GM18909 (cell line): ENCODE data around the gene MFSD2A.
A peak's percentile ranks its signal among the peaks of the same experiment; 100 is the strongest.
"Not testable (repeated sequence)": the region's sequence is repeated elsewhere in the genome, so short reads cannot be mapped to it uniquely, and the experiment has no call there.

ENCODE experiments used
- ATAC-seq: cut with Tn5 transposase; IDR thresholded peaks from one replicate; pipeline ENCODE4 v1.9.1; 2021; ENCODE audit warnings: mild to moderate bottlenecking; ENCODE audit not compliant: unreplicated experiment, poor library complexity

MFSD2A gene

DNA sequence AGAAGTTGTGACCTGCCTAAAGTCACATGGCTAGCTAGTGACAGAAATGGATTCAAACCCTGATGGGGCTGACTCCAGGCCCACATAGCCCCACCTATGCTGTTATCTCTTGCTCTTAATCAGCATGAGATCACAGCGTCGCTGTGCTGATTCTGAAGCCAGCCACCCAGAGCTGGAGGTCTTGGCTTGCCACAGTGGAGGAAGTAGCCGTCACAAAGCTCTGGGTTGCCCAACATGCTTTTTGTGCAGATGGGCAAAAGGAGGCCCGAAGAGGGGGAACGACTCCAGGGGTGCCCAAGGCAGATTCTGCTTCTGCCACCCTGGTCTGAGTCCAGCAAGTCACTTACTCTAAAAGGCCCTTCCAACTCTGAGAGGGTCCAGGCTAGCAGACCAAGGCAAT lies 14.7 kb upstream of the MFSD2A start:
- ATAC-seq, result no peak

DNA sequence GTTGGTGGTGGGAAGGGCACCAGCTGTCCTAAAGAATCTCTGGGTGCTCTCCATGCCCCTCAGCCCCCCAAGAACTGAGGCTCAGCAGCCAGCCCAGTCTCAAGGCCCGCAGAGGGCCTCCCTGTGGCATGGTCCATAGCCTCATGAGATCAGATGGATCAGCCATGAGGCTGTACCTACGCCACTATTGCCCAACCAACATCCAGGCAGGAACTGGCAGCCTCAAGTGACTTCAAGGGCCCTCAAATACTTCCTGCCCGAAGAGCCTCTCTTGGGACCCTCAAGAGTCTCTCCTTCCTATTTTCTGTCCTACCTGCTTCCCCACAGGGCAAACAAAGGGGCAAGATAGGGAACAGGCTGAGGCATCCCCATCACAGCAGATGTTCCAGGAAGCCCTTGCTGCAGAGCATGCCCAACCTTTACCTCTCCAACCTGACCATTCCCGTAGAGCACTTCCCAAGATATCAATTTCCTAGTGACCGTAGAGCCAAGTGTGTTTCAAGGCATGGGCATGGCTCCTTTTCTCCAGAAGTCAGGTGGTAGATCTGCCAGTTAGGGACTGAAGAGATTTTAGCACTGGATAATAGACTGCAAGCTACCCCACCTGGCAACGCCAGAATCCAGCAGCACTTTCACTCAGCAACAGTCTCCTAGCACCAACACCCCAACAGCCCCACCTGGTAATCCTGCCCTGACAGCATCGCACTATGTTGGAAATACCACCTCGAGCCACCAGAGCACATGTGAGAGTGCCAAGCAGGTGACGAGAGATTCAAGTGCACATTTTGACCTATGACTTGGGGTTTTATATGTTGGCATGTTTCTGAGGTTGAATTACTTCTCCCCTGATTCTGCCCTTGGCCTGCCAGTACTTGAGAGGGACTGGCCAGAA lies 13.7 kb upstream of the MFSD2A start:
- no peak for ATAC-seq

DNA sequence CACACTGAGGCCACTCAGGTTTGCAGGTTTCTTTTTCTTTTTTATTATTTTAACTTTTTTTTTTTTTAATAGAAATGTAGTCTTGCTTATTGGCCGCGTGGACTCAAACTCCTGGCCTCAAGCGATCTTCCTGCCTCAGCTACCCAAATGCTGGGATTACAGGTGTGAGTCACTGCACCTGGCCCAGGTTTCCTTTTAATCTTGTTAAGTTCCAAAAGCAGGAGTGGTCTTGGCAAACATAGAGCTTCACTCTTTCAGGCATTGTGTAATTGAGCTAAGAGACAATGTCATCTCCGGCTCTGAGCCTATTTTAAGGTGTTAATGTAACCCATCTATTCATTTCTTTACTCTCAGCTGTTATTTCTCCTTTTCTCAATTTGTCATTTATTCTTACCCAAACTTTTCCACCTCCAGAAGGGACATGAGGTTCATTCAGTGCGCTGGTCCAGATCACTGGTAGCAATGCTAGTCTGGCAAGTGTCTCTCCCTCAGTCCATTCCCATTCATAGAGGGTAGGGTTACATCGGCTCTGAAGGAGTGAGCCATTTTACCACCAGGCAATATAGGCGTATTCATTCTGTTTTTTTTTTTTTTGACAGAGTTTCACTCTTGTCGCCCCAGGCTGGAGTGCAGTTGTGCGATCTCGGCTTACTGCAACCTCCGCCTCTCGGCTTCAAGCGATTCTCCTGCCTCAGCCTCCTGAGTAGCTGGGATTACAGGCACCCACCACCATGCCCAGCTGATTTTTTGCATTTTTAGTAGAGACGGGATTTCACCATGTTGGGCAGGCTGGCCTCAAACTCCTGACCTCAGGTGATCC lies 11.3 kb upstream of the MFSD2A start:
- ATAC-seq, result no peak

DNA sequence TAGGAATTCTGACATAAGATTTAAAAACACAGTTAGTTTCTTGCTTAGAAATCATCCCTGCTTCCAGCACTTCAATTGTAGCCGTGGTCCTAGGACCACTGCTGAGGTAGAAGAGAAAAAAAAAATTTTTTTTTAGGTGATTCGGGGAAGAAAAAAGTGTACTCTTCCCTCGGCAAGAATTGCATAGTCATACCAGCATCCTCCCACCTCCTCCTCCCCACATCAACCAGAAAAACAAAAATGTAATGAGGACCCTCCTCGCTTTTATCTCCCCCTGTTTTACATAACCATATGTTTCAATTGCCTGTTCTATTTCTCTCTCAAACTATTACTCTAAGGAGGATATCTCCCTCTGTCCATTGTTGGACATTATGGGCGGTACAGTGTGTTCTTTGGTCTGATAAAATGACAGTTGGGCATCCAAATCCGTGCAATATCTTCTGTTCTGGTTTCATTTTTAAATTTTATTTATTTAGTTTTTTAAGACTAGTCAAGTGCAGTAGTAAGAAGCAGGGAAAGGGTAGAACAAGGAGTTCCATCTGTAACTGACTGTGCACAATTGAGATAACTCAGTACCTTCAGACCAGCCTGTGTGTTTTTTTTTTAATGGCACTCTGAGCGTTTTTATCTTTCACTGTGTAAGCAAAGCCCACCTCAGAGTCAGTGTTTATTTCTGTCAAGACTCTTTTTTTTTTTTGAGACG lies 10.4 kb upstream of the MFSD2A start:
- ATAC-seq, result no peak

DNA sequence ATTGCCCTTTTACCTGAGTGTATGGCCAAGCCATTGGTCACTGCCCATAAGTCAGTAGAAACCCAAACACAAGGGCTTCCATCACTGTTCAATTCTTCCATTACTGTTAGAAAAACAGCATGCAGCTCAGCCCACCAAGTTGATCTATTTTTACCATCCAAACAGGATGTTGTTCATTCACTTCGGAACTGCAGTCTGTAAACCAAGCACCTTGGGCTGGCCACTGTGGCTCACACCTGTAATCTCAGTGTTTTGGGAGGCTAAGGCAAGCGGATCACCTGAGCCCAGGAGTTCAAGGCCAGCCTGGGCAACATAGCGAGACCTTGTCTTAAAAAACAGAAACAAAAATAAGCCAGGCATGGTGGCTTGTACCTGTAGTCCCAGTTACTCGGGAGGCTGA lies 8.7 kb upstream of the MFSD2A start:
- no peak for ATAC-seq

DNA sequence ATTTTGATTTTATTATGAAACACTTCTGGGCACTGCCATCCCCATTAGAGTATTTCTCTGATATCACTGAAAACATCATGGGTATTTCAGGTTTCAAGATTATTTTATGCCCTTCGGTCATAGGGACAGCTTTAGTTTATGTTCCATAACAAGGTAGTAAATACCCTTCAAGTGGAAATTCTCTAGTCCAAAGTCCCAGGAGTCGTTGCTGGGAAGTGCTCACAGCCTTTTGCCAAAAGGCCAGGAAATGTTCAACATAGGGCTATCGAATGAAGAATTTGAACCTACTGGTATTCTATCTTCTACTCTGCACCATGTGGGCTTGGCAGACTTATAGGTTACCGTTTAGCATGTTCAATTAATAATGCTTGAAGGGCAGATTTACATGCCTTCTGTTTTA lies 7.7 kb upstream of the MFSD2A start:
- ATAC-seq, result no peak

DNA sequence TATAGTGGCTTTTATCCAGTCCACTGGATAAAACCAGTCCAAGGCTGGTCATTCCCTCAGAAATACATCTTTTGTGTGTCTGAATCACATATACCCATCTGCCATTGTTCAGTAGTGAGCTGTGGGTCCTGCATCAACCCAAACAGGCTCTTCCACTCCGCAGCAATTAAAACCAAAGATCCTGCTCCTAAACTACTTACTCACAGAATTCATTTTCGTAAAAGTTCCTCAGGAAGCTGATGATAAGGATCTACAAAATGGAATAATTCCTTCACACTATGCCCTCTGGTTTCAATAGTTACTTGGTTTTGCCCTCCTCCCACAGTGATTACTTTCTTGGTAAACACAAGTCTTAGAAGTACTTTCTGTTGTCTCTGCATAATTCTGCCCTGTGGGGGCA lies 5.1 kb upstream of the MFSD2A start:
- no peak for ATAC-seq

DNA sequence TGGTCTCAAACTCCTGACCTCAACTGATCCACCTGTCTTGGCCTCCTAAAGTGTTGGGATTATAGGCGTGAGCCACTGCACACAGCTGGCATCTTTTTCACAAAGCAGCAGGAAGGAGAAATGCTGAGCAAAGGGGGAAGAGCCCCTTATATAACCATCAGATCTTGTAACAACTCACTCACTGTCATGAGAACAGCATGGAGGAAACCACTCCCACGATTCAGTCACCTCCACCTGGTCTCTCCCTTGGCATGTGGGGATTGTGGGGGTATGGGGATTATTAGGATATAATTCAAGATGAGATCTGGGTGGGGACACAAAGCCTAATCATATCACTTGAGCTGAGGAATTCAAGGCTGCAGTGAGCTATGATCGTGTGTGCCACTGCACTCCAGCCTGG lies 3.0 kb upstream of the MFSD2A start:
- ATAC-seq, result no peak

DNA sequence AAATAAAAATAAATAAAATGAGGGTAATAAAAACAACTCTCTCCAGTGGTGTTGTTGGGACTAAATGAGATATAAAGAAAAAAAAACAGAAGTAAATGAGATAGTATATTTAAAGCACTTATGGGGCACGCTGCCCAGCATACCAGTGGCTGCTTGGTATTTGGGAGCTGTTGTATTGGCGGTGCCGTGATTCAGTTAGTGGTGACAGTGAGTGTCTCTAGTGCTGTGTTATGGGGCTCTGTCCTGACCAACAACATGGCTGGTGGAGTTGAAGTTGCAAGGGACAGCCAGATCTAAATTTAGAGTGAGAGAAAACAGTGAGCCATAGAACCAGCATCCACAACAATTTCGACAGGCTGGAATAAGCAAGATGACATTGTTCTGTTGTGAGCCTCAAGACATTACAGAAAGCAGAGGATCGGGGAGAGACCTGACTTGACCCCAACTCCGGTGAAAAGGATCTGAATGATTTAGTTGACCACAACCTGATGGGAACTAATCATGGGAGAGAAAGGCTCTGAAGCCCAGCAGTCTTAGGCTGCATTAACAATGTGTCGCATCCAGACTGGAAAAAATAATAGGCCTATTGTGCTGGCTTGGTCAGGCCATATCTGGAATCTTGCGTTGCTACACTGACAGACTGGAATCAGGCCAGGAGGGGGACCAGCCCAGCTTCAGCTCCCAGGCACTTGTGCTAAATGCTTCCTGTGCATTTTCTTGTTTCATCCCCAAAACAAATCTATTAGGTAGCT lies 2.4 kb upstream of the MFSD2A start:
- no peak for ATAC-seq

DNA sequence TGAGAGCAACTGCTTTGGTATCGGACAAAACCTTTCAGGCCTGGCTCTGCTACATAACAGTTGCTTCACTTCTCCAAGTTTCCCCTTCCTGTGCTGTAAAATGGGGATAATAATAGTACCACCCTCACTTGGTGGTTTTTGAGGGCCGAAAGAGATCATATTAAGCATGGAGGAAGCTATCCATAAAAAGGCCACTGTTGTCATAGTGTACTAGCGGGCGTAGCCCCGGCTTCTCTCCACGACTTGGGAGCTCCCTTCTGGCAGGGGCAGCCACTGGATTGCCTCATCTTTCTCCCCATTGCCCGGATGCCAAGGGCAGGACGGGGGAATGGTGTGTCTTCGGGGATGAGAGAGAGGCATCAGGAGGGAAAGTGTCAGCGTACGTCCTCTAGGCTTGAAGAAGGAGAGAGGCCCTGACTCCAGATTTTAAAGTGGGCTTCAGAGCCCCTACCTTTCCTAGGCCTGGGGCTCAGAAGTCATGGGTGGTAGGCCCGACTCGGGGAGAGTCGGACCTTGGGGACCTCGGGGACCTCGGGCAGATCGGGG lies 548 bp upstream of the MFSD2A start:
- ATAC-seq, result no peak

DNA sequence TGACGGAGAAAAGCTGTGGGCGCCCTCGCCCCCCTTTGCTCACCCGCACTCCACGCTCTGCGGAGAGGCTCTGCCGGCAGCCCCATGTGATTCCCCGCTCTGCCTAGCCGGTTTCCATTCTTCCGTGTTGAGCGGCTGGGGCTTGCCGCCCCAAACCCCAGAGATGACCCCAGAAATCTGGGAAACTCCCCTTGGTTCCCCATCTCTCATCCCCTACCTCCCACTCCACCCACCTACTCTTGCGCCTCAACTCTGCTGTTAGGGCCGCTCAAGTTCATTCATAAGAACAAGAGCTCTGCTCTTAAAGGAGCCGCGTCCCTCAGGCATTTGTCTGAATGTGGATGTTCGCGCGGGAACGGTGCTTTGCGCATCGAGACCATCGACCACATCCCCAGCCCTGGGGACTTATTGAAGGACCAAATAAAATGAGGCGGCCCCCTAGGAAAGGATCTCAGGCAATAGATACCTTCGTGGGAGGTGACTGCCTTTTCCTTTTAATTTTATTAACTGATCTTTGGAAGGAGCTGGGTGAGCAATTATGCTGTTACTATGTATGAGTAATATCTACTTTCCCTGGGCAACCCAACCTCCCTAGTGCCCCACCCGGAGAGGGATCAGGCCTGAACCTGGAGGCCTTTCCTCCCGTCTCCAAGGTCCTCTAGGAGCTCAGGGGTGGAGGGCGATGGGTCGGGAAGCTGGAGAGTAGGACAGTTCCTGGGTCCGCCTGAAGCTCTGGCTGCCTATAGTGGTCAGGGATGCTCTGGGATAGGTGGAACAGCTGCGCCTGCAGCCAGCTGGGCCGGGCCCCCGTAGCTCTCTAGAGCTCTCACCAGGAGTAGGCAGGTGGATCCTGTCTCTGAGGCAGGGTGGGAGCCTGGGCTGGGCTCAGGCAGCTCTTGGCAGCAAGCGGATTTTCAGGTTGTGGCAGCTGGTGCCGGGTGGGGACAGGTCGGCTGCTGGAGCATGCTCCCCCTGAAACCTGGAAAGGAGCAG lies 898 bp downstream of the MFSD2A start:
- ATAC-seq, result peak; percentile 30

DNA sequence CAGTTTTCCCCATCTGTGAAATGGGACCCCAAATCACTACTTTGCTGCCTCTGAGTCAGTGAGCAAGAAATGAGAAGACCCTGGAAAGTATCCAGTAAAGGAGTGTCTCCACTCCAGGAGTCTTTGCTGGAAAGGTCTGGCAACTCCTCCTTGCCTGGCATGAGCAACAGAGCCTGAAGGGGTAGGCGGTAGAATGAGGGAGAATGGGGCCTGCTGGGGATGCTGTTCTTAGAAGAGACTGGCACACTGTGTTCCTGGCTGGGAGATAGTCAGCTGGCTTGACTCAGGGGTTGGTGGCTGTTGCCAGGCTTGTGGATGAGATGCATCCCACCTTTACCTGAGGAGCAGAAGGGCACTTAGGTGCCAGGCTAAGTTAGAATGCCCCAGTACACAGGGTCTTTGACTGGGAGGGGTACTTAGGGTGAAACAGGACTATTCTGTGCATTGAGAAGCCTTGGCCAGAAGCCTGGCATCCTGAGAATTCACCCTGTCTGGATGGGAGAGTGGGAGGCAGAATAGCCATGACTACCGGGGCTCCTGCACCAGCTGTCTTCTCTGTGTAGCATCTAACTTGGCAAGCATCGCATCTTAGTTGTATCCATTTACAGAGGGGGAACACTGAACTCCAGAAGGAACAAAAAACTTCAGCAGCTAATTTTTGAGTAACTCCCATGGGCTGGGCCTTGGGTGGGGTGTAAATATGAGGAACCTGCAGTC lies 2.5 kb downstream of the MFSD2A start:
- no peak for ATAC-seq

DNA sequence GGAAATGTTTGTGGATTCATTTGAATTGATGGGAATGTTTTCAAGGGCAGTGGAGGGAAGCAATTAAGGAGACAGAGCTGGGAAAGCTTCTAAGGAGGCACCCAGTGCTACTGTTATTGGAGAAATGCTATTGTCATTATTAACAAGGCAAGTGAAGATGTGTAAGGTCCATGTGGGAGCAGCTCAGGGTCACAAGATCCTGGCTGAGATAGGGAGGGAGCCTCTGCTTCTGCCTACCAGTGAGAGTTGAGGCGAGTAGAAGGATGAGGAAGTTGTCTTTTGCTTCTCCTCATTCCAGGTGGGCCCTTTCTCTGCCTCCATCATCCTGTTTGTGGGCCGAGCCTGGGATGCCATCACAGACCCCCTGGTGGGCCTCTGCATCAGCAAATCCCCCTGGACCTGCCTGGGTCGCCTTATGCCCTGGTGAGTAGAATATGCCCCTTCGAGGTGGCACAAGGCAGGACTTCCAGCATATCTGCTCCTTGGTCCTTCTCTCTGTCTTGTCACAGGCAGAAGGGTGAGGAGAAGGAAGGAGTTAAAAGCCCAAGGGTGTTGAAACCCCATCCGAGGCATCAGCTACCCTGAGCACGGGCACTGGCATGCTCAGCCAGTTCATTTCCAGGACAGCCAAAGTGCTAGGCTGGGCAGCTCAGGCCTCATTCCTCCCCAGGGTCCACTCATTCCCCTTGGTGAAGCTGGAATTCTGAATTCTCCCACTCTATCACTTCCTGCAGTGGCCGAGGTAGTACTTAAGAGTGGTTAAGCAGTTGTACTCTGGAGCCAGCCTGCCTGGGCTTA lies 3.7 kb downstream of the MFSD2A start:
- ATAC-seq, result no peak

DNA sequence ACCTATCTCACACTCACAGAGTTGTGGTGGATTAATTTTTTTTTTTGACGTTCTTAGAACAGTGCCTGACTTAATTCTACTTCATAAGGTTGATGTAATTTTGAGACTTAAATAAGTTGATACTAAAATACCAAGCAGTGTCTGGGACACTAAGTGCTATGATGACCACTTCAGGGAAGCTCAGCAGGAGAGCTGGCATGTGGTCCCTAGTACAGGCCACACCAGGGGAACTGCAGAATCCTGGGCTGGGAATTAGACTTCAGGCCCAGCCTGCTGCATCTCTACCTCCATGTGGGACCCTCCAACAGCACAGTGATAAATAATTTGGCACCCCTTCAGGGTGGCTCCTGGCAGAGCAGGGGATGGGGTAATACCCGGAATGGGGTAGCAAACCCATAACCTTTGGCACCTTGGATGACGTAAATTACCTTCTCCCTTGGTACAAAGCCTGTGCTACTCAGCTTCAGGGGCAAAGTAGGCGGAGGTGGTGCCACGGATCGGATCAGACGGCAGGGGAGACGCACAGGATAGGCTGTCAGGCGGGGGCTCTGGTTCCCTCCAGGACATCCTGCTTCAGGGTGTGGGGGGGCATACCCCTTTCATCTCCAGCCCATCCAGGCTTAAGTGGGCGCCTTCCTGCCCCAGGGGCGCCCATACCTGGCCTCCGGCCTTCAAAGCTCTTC lies 4.8 kb downstream of the MFSD2A start:
- no peak for ATAC-seq

DNA sequence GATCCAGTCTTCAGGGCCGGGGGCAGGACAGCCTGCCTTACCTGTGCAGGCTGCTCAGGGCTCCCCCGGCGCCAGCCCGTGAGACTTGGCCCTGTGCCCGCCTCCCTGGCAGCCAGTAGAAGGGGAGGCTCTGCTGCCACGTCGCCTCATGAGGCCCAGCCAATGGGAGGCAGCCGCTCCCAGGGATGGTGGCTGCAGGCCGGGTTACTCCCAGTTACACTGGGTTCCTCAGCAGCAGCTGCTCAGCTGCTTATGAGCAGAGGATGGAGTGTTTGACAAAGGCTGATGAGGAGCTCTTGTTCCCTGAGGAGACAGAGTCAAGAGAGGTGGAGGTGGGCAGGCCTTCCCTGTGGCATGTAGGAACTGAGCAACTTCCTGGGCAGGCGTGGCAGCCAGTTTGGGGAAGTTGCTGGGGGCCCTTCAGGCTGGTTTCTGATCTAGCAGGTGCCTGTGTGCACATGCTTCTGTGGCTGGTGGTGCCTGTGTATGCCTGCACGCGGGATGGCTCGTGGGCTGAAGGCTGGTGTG lies 5.5 kb downstream of the MFSD2A start:
- ATAC-seq, result peak; percentile 69

DNA sequence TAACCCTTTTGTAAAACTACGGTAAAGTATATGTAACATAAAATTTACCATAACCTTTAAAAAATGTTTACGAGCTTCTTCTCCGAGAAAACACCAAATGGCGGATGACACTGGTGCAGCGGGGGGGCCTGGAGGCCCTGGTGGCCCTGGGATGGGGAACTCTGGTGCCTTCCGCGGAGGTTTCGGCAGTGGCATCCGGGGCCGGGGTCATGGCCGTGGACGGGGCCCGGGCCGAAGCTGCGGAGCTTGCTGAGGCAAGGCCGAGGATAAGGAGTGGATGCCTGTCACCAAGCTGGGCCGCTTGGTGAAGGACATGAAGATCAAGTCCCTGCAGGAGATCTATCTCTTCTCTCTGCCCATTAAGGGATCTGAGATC lies 7.5 kb downstream of the MFSD2A start:
- no peak for ATAC-seq

DNA sequence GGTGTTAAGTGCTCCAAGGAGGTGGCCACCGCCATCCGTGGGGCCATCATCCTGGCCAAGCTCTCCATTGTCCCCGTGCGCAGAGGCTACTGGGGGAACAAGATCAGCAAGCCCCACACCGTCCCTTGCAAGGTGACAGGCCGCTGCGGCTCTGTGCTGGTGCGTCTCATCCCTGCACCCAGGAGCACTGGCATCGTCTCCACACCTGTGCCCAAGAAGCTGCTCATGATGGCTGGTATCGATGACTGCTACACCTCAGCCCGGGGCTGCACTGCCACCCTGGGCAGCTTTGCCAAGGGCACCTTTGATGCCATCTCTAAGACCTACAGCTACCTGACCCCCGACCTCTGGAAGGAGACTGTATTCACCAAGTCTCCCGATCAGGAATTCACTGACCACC lies 8.0 kb downstream of the MFSD2A start:
- not testable (repeated sequence) for ATAC-seq
